Naive B cell (primary cell): ENCODE results near the gene HBG1. TPM values are rescaled to one million over a fixed set of nuclear protein-coding genes. Genes with fewer than 3 reads are reported as not detected.

Experiments
- ATAC-seq, 2 donors: fragments of 150-1000 bp; cut with Tn5 transposase; 2 replicates each; pipeline ENCODE4 v1.10.0; 2021; ENCODE audit warnings: low read depth in 2 of 2, mild to moderate bottlenecking in 2 of 2, moderate library complexity in 2 of 2
- DNase-seq: peaks from one replicate; pipeline ENCODE4 v3.0.0; 2022
- H3K27ac Mint-ChIP-seq, 6 donors: one replicate each; pipeline ENCODE4 v1.8.0; 2020 to 2022; ENCODE audit warnings: mild to moderate bottlenecking in 6 of 6, mixed read lengths in 6 of 6, moderate library complexity in 5 of 6, inconsistent platforms in 2 of 6
- H3K27me3 Mint-ChIP-seq, 3 donors: one replicate each; pipeline ENCODE4 v1.8.0; 2021 to 2022; ENCODE audit warnings: mixed read lengths in 3 of 3, mild to moderate bottlenecking in 1 of 3
- H3K36me3 Mint-ChIP-seq, 2 donors: one replicate each; pipeline ENCODE4 v1.8.0; 2020 to 2022; ENCODE audit warnings: mixed read lengths in 2 of 2, inconsistent platforms in 1 of 2, mild to moderate bottlenecking in 1 of 2
- H3K4me1 Mint-ChIP-seq, 3 donors: one replicate each; pipeline ENCODE4 v1.8.0; 2020 to 2022; ENCODE audit warnings: mixed read lengths in 3 of 3, inconsistent platforms in 1 of 3, mild to moderate bottlenecking in 1 of 3, moderate library complexity in 1 of 3
- H3K4me3 Mint-ChIP-seq, 8 donors: one replicate each; pipeline ENCODE4 v1.8.0; 2020 to 2022; ENCODE audit warnings: mild to moderate bottlenecking in 8 of 8, mixed read lengths in 8 of 8, moderate library complexity in 8 of 8, inconsistent platforms in 2 of 8
- H3K9me3 Mint-ChIP-seq, 7 donors: one replicate each; pipeline ENCODE4 v1.8.0; 2020 to 2022; ENCODE audit warnings: mixed read lengths in 7 of 7, mild to moderate bottlenecking in 5 of 7, inconsistent platforms in 2 of 7, moderate library complexity in 1 of 7
- polyA plus RNA-seq, 6 donors: library from polyadenylated mRNA; unstranded; fragments of 300-500 nt; fragmentation: Illumina TruSeq; gene quantifications; one replicate each; pipeline ENCODE4 v1.2.3, GENCODE V29; 2021; ENCODE audit warnings: low read depth in 6 of 6

The HBG1 gene
- polyA plus RNA-seq, 6 donors from 2014 or later, result 0.53 TPM; not detected in 5

GRCh38 chr11:5235364-5236095 is 14.1 kb downstream of the HBG1 start:
- ATAC-seq, result no peak
- Mint-ChIP-seq H3K9me3 (no peaks in the 10 kb centered on the region), H3K27me3 (peaks cover 0 to 16% (median 5%) of the 10 kb centered on the region in 3 donors), H3K36me3 (no peaks in the 10 kb centered on the region), H3K4me1 (peaks cover 5 to 8% (median 8%) of the 10 kb centered on the region in 3 donors), H3K27ac (no peak overlapping the region), H3K4me3 (peak overlapping the region in 1 of 8 donors; percentile 36)
- DNase-seq, result no peak

GRCh38 chr11:5234381-5234834 is 15.2 kb downstream of the HBG1 start, which contains the start of gene HBD:
TSS of gene HBD (minus strand) at chr11:5234483. CDS start at chr11:5234433, 50 bp downstream.
- H3K27me3 Mint-ChIP-seq, result peaks cover 0 to 16% (median 5%) of the 10 kb centered on the region in 3 donors
- DNase-seq (no peak), ATAC-seq (no peak)
- H3K4me1 Mint-ChIP-seq, result peaks cover 5 to 8% (median 8%) of the 10 kb centered on the region in 3 donors
- H3K27ac Mint-ChIP-seq, result no peak within 1 kb of the TSS
- H3K4me3 Mint-ChIP-seq, result no peak within 1 kb of the TSS
- no peaks in the 10 kb centered on the region for H3K36me3 Mint-ChIP-seq
- H3K9me3 Mint-ChIP-seq, result no peaks in the 10 kb centered on the region

DNA sequence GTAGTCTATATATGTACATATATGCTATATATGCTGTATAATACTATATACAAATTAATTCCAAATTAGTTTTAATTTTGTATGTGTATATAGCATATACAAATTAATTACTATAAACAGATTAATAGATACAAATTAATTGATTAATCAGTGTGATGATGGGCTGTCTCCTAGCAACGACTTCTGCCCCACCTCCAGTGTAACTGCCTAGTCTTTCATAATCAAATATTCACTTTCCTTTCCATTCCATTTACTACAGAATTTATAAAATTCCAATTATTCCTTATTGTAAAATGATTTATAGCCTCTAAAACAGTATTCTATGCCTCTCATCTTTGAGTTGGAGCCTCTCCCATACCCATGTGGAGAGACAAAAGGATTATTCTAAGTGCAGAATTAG is 16.4 kb downstream of the HBG1 start:
- peaks cover 4 to 16% (median 5%) of the 10 kb centered on the region in 3 donors for H3K27me3 Mint-ChIP-seq
- peaks cover 5 to 8% (median 8%) of the 10 kb centered on the region in 3 donors for H3K4me1 Mint-ChIP-seq
- DNase-seq, result no peak
- no peak for ATAC-seq
- H3K9me3 Mint-ChIP-seq, result no peaks in the 10 kb centered on the region
- no peak overlapping the region for H3K4me3 Mint-ChIP-seq
- H3K36me3 Mint-ChIP-seq, result no peaks in the 10 kb centered on the region
- H3K27ac Mint-ChIP-seq, result no peak overlapping the region

DNA sequence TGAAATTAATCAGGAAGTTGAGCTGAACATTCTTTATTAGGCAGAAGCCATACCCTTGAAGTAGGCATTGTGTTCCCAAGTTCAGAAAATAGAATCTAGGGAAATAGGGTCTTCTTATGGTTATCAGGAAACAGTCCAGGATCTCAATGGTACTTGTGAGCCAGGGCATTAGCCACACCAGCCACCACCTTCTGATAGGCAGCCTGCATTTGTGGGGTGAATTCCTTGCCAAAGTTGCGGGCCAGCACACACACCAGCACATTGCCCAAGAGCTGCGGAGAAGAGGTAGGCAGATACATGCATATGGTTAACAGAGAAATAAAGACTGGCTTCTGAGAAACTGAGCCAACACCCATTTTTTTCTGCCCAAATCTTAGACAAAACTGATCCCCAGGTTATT is 16.8 kb downstream of the HBG1 start:
- Mint-ChIP-seq H3K36me3 (no peaks in the 10 kb centered on the region), H3K9me3 (no peaks in the 10 kb centered on the region)

DNA sequence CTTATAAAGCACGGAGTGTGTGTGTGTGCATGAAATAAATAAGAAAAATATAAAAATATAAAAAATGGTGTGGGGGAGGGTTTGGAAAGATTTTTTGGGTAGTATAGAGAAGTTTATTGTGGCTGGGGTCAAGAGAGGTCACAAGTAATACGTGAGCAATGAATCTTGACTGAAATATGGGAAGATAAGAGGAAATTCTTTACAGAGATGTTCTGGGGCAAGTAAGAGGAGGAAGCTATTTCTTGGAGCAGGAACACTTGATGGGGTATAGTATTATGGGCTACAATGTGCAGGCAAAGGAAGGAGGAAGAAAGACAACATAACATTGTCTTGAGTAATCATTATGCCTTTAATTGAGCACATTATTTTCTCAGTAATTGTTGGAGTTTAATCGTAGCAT is 17.5 kb downstream of the HBG1 start:
- no peak for ATAC-seq
- H3K4me3 Mint-ChIP-seq, result no peak overlapping the region
- H3K36me3 Mint-ChIP-seq, result no peaks in the 10 kb centered on the region
- no peaks in the 10 kb centered on the region for H3K9me3 Mint-ChIP-seq
- DNase-seq, result no peak
- H3K27ac Mint-ChIP-seq, result no peak overlapping the region
- peaks cover 5 to 8% (median 8%) of the 10 kb centered on the region in 3 donors for H3K4me1 Mint-ChIP-seq
- H3K27me3 Mint-ChIP-seq, result peaks cover 4 to 11% (median 5%) of the 10 kb centered on the region in 3 donors

More for the DNA sequence above, 16.8 kb downstream of the HBG1 start:
- DNase-seq, result no peak
- Mint-ChIP-seq H3K27me3 (peaks cover 4 to 16% (median 5%) of the 10 kb centered on the region in 3 donors), H3K4me1 (peaks cover 5 to 8% (median 8%) of the 10 kb centered on the region in 3 donors), H3K27ac (no peak overlapping the region), H3K4me3 (no peak overlapping the region)
- ATAC-seq, result no peak

- no peaks in the 10 kb centered on the region for H3K36me3 Mint-ChIP-seq
- no peaks in the 10 kb centered on the region for H3K9me3 Mint-ChIP-seq
- H3K27me3 Mint-ChIP-seq, result peaks cover 4 to 11% (median 5%) of the 10 kb centered on the region in 3 donors
- DNase-seq (no peak), ATAC-seq (no peak)
- H3K4me1 Mint-ChIP-seq, result peaks cover 5 to 8% (median 8%) of the 10 kb centered on the region in 3 donors
- H3K27ac Mint-ChIP-seq, result no peak overlapping the region
- H3K4me3 Mint-ChIP-seq, result no peak overlapping the region
These were observed 18.5 kb downstream of the HBG1 start for GRCh38 chr11:5231111-5231510.

DNA sequence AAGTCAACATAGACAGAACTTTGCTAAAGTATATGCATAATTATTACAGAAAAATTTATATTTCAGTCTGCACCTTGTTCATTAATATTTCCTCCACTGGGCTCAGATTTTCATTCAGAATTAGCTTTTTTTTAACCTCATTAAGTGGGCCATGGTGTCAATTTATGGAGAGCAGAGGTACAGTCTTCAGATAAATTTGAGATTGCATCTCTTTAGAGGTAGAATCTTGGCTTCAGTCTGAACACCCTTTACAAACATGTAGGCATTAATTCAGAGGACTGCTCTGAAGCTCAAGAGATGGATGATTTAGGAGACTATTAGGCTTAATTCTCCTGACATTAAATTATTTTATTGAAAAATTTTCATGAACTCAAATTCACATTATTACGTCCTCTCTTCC is 19.4 kb downstream of the HBG1 start:
- Mint-ChIP-seq H3K27me3 (peaks cover 3 to 4% (median 4%) of the 10 kb centered on the region in 3 donors), H3K27ac (no peak overlapping the region), H3K4me1 (peaks cover 5 to 8% (median 7%) of the 10 kb centered on the region in 3 donors), H3K9me3 (no peaks in the 10 kb centered on the region), H3K36me3 (no peaks in the 10 kb centered on the region), H3K4me3 (no peak overlapping the region)
- DNase-seq (no peak), ATAC-seq (no peak)

DNA sequence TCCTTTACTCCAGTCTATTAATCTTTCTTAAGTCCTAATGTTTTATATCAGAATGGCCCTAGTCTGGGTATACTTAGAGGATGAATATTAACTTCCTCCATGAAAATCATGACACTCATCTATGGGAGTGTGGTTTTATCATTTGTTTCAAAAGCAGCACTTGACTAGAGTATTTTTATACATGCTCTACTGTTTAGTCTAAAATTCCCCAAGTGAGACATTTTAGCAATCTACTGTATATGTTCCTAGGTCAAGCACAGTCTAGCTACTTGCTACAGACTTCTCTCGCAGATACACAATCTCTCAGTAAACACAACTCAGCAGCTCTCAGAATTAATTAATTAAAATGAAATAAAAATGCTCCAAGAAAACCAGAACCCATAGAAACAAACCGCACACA is 19.9 kb downstream of the HBG1 start:
- ATAC-seq (no peak), DNase-seq (no peak)
- H3K36me3 Mint-ChIP-seq, result no peaks in the 10 kb centered on the region

DNA sequence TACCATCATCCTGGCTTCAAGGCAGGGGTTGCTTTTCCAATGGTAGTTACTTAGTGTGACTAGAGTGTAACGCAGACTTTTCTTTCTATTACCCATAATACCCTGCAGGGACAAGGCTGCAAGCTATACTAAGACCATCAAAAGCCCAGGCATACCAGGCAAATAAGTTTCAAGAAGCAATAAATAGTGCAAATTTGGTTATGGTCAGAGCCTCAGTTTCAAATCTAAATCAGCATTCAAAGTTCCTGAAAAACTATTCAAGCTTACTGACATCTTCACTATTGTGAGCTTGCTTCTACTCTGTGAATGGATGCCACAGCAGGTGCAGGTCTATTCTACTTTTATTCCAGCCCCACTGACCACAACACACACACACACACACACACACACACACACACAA is 20.3 kb downstream of the HBG1 start:
- ATAC-seq, result no peak
- Mint-ChIP-seq H3K27ac (no peak overlapping the region), H3K36me3 (no peaks in the 10 kb centered on the region), H3K4me3 (no peak overlapping the region), H3K9me3 (no peaks in the 10 kb centered on the region), H3K27me3 (peaks cover 0 to 8% (median 0%) of the 10 kb centered on the region in 3 donors), H3K4me1 (peaks cover 2 to 4% (median 4%) of the 10 kb centered on the region in 3 donors)
- DNase-seq, result no peak

More for the DNA sequence above, 19.9 kb downstream of the HBG1 start:
- Mint-ChIP-seq H3K4me1 (peaks cover 5 to 8% (median 7%) of the 10 kb centered on the region in 3 donors), H3K27me3 (peaks cover 0 to 6% (median 0%) of the 10 kb centered on the region in 3 donors), H3K27ac (no peak overlapping the region), H3K9me3 (no peaks in the 10 kb centered on the region), H3K4me3 (no peak overlapping the region)

GRCh38 chr11:5228124-5228523 is 21.5 kb downstream of the HBG1 start:
- Mint-ChIP-seq H3K27ac (no peak overlapping the region), H3K36me3 (no peaks in the 10 kb centered on the region), H3K4me3 (no peak overlapping the region), H3K4me1 (no peaks in the 10 kb centered on the region), H3K27me3 (peaks cover 0 to 8% (median 0%) of the 10 kb centered on the region in 3 donors), H3K9me3 (no peaks in the 10 kb centered on the region)
- no peak for ATAC-seq
- no peak for DNase-seq

GRCh38 chr11:5227681-5228080 is 22.0 kb downstream of the HBG1 start:
- Mint-ChIP-seq H3K4me1 (no peaks in the 10 kb centered on the region), H3K9me3 (no peaks in the 10 kb centered on the region), H3K36me3 (no peaks in the 10 kb centered on the region), H3K27ac (no peak overlapping the region), H3K27me3 (peaks cover 0 to 8% (median 0%) of the 10 kb centered on the region in 3 donors), H3K4me3 (no peak overlapping the region)
- DNase-seq (no peak), ATAC-seq (no peak)

DNA sequence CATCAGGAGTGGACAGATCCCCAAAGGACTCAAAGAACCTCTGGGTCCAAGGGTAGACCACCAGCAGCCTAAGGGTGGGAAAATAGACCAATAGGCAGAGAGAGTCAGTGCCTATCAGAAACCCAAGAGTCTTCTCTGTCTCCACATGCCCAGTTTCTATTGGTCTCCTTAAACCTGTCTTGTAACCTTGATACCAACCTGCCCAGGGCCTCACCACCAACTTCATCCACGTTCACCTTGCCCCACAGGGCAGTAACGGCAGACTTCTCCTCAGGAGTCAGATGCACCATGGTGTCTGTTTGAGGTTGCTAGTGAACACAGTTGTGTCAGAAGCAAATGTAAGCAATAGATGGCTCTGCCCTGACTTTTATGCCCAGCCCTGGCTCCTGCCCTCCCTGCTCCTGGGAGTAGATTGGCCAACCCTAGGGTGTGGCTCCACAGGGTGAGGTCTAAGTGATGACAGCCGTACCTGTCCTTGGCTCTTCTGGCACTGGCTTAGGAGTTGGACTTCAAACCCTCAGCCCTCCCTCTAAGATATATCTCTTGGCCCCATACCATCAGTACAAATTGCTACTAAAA is 22.8 kb downstream of the HBG1 start, which contains the start of gene HBB:
Gene HBB (minus strand): TSS at position 340 of the 579 bp plus-strand sequence. CDS start 50 bp downstream, at position 290.
- Mint-ChIP-seq H3K4me3 (no peak within 1 kb of the TSS), H3K36me3 (no peaks in the 10 kb centered on the region), H3K27me3 (peaks cover 0 to 8% (median 0%) of the 10 kb centered on the region in 3 donors), H3K9me3 (peaks cover 0 to 6% (median 0%) of the 10 kb centered on the region in 7 donors), H3K27ac (no peak within 1 kb of the TSS), H3K4me1 (no peaks in the 10 kb centered on the region)
- DNase-seq (no peak), ATAC-seq (no peak)

GRCh38 chr11:5225480-5225871 is 24.2 kb downstream of the HBG1 start:
- H3K27ac Mint-ChIP-seq, result no peak overlapping the region
- no peak for ATAC-seq
- H3K9me3 Mint-ChIP-seq, result peaks cover 0 to 9% (median 0%) of the 10 kb centered on the region in 7 donors
- H3K4me1 Mint-ChIP-seq, result no peaks in the 10 kb centered on the region
- H3K27me3 Mint-ChIP-seq, result peaks cover 0 to 11% (median 0%) of the 10 kb centered on the region in 3 donors
- DNase-seq, result no peak
- H3K4me3 Mint-ChIP-seq, result no peak overlapping the region
- H3K36me3 Mint-ChIP-seq, result no peaks in the 10 kb centered on the region
